ENCODE results near the gene DDB1.

Gene DDB1

DNA sequence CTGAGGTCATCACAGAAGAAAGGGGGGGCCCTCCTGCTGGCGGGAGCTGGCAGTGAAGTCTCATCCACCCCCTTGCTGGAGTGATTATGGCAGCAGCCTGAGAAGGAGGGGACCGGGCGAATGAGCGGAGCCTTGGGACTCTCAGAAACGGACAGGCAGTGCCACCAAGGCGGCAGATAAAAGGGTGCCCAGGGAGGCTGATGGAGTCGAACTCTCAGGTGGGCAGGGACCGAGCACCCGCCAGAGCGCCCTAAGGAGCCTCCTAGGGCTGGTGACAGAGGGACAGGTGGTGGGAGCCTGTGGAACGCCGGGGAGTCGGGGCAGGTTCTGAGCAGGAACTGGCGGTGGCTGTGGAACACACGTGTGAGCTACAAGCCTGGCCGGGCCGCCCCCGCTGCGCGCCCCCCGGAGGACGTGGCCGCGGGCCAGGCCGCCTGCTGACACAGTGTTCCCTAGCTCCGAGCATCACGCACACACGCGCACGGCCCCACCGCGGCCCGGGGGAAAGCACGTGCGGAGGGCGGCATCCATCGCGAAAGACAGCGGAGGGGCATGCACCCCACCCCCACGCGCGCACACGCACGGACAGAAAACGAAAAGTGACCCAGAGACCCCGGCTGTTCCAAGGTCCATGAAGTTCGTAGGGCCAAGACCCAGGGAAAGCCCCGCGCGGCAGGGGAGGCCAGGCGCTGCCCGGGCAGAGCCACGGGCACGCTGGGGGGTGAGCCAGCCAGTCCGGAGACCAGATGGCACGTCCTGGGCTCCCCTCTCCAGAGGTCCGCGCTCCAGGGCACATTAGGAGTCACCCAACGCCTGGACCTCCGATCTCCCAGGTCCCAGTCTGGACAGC is 38.8 kb downstream of the DDB1 start:
- H3F3A ChIP-seq (ENCODE audit: insufficient read depth, low read length), result no peaks in the 10 kb centered on the region
- no peaks in the 10 kb centered on the region for H4K20me1 ChIP-seq (ENCODE audit: insufficient read depth, low read length)
- peaks cover 5% of the 10 kb centered on the region; the same call in 1 of the 2 replicates for H3K27me3 ChIP-seq (ENCODE audit: insufficient read depth, low read length)
- peaks cover 20% of the 10 kb centered on the region for H3K36me3 ChIP-seq (ENCODE audit: insufficient read depth, low read length)
- no peaks in the 10 kb centered on the region for H3K9me2 ChIP-seq (ENCODE audit: low read depth, low read length)
- H3K27ac ChIP-seq (ENCODE audit: low read depth, low read length, poor library complexity, severe bottlenecking), result no peak overlapping the region
- peak overlapping the region; percentile 58 for H3K9ac ChIP-seq (ENCODE audit: low read length)
- H3K9me3 ChIP-seq (ENCODE audit: low read length), result no peaks in the 10 kb centered on the region
- no peak overlapping the region for H2AFZ ChIP-seq (ENCODE audit: low read length)
- peaks cover 16% of the 10 kb centered on the region for H3K4me1 ChIP-seq (ENCODE audit: insufficient read depth, low read length, severe bottlenecking)
- H3K4me2 ChIP-seq (ENCODE audit: low read length), result peak overlapping the region; percentile 70
- H3K4me3 ChIP-seq (ENCODE audit: low read depth, low read length, poor library complexity, severe bottlenecking), result peak overlapping the region; percentile 57
- no peaks in the 10 kb centered on the region for H3K79me2 ChIP-seq (ENCODE audit: insufficient read depth, low read length)
- TF ChIP-seq CTCF (IDR thresholded peaks at IDR 0.05; ENCODE audit: low read length) (no peak), EZH2 (IDR thresholded peaks at IDR 0.05; ENCODE audit: borderline replicate concordance, low read length) (no peak)

GRCh38 chr11:61292356-61292755 is 40.5 kb downstream of the DDB1 start:
- no peak overlapping the region for H3K9ac ChIP-seq (ENCODE audit: low read length)
- H3K27ac ChIP-seq (ENCODE audit: low read depth, low read length, poor library complexity, severe bottlenecking), result no peak overlapping the region
- H3K4me1 ChIP-seq (ENCODE audit: insufficient read depth, low read length, severe bottlenecking), result peaks cover 16% of the 10 kb centered on the region

DNA sequence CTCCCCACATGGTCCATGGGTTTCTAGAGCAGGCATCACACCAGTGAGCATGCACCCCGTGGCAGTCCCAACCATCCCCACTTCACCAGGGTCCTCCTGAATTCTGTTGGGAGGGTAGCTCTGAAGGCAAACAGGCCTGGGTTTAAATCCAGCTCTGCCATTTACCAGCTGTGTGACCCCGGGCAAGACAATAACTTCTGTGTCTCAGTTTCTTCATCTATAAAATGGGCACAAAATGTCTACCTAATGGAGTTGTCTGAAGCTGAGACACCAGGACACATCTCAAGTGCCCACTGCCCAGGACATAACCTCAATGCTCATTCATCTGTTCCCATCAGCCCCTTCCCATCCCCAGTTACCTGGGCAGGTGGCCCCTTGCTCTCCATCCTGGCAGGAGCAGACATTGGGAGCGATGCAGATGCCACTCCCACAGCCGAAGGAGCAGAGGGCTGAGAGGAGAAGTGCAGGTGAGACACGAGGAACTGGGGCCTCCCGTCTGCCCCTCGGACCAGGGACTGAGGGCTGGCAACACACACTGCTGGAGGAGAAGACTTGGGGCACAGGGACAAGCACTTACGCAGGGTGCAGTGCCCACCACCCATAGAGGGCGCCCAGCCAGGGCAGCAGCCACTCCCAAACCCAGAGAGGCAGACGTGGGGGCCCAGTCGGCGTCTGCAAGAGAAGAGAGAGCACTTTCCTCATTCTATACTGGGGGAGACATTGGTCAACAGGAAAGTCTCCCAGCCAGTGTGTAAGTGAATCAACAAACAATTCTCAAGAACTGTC is 41.8 kb downstream of the DDB1 start:
- Histone ChIP-seq H3K79me2 (ENCODE audit: insufficient read depth, low read length) (no peaks in the 10 kb centered on the region), H3K4me2 (ENCODE audit: low read length) (no peak overlapping the region), H3K9me2 (ENCODE audit: low read depth, low read length) (no peaks in the 10 kb centered on the region), H3K9ac (ENCODE audit: low read length) (no peak overlapping the region), H3K27me3 (ENCODE audit: insufficient read depth, low read length) (peaks cover 5% of the 10 kb centered on the region; the same call in 1 of the 2 replicates), H3K27ac (ENCODE audit: low read depth, low read length, poor library complexity, severe bottlenecking) (no peak overlapping the region), H3K4me3 (ENCODE audit: low read depth, low read length, poor library complexity, severe bottlenecking) (no peak overlapping the region), H3K36me3 (ENCODE audit: insufficient read depth, low read length) (no peaks in the 10 kb centered on the region), H3K9me3 (ENCODE audit: low read length) (no peaks in the 10 kb centered on the region), H3K4me1 (ENCODE audit: insufficient read depth, low read length, severe bottlenecking) (peaks cover 16% of the 10 kb centered on the region), H3F3A (ENCODE audit: insufficient read depth, low read length) (no peaks in the 10 kb centered on the region), H4K20me1 (ENCODE audit: insufficient read depth, low read length) (no peaks in the 10 kb centered on the region), H2AFZ (ENCODE audit: low read length) (no peak overlapping the region)
- TF ChIP-seq EZH2 (IDR thresholded peaks at IDR 0.05; ENCODE audit: borderline replicate concordance, low read length), result no peak
- peak; percentile 54 for TF ChIP-seq CTCF (IDR thresholded peaks at IDR 0.05; ENCODE audit: low read length)

More at GRCh38 chr11:61292356-61292755, 40.5 kb downstream of the DDB1 start:
- Histone ChIP-seq H4K20me1 (ENCODE audit: insufficient read depth, low read length) (no peaks in the 10 kb centered on the region), H3K9me2 (ENCODE audit: low read depth, low read length) (no peaks in the 10 kb centered on the region), H3K79me2 (ENCODE audit: insufficient read depth, low read length) (no peaks in the 10 kb centered on the region), H3K9me3 (ENCODE audit: low read length) (no peaks in the 10 kb centered on the region), H2AFZ (ENCODE audit: low read length) (no peak overlapping the region), H3K4me3 (ENCODE audit: low read depth, low read length, poor library complexity, severe bottlenecking) (no peak overlapping the region), H3K27me3 (ENCODE audit: insufficient read depth, low read length) (peaks cover 5% of the 10 kb centered on the region; the same call in 1 of the 2 replicates), H3K36me3 (ENCODE audit: insufficient read depth, low read length) (peaks cover 3% of the 10 kb centered on the region; the same call in 1 of the 2 replicates), H3F3A (ENCODE audit: insufficient read depth, low read length) (no peaks in the 10 kb centered on the region), H3K4me2 (ENCODE audit: low read length) (no peak overlapping the region)
- TF ChIP-seq EZH2 (IDR thresholded peaks at IDR 0.05; ENCODE audit: borderline replicate concordance, low read length) (no peak), CTCF (IDR thresholded peaks at IDR 0.05; ENCODE audit: low read length) (no peak)

Measured in OCI-LY1 (cell line).